ENCODE data around the gene SFRP5. TPM values are rescaled to one million over a fixed set of nuclear protein-coding genes. Genes with fewer than 3 reads are reported as not detected.
A peak's percentile ranks its signal among the peaks of the same experiment; 100 is the strongest.

SFRP5 gene
- total and polyA plus RNA-seq, 9 donors, result 0.18 to 3.0 (median 0.41) TPM; not detected in 2

GRCh38 chr10:97759946-97760345 is 11.9 kb downstream of the SFRP5 start:
- no peaks in the 10 kb centered on the region for H3K36me3 ChIP-seq
- no peaks in the 10 kb centered on the region for H3K9me3 ChIP-seq
- H3K4me1 ChIP-seq (ENCODE audit: insufficient read depth), result no peaks in the 10 kb centered on the region
- TF ChIP-seq POLR2A (IDR thresholded peaks at IDR 0.05), result no peak
- TF ChIP-seq, protein P1, sequence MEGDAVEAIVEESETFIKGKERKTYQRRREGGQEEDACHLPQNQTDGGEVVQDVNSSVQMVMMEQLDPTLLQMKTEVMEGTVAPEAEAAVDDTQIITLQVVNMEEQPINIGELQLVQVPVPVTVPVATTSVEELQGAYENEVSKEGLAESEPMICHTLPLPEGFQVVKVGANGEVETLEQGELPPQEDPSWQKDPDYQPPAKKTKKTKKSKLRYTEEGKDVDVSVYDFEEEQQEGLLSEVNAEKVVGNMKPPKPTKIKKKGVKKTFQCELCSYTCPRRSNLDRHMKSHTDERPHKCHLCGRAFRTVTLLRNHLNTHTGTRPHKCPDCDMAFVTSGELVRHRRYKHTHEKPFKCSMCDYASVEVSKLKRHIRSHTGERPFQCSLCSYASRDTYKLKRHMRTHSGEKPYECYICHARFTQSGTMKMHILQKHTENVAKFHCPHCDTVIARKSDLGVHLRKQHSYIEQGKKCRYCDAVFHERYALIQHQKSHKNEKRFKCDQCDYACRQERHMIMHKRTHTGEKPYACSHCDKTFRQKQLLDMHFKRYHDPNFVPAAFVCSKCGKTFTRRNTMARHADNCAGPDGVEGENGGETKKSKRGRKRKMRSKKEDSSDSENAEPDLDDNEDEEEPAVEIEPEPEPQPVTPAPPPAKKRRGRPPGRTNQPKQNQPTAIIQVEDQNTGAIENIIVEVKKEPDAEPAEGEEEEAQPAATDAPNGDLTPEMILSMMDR (IDR thresholded peaks at IDR 0.05), result no peak
- TF ChIP-seq EP300 (IDR thresholded peaks at IDR 0.05), result no peak
- no peaks in the 10 kb centered on the region for H3K27me3 ChIP-seq
- intact Hi-C loops (cut with DNase I), result no loop called here
- WGBS, 3 donors, result 78 to 90% (median 84%) methylated on average over 5 of the region's 5 CpGs
- H3K4me3 ChIP-seq, result no peak overlapping the region
- DNase-seq, result no peak
- H3K27ac ChIP-seq, result no peak overlapping the region

DNA sequence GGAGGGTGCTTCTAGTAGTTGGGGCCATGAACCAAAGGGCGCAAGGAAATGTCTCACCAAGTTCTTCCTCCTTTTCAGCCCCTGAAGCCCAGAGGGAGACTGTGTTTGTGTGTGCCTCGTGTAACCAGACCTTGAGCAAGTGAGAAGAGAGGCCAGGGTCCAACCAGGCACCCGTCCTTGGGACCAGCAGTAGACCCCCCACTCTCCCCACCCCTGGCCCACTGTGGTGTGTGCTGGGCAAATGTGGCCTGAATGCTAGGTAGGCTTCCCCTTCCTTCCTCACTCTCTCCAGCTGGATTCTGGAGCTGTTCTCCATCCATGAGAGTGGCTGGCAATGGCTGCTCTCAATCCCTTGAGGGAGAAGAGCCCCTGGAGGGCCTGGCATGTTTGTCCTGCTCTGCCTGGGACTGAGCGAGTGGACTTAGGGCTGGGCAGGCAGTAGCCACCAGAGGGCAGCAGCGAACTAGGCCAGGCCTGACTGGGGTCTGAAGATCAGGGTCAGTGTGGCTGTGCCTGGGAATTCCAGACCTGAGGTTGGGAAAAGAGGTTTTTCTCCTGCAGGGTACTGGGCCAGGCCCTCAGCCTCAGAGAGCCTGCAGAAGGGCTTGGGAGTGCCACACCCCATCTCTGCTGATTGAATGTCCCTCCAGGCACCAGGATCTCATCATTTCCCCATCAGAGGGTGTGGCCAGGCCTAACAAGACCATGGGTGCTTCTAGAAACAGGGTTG is 12.5 kb downstream of the SFRP5 start:
- peak; percentile 51 to 79 (median 72) for DNase-seq
- intact Hi-C loops (cut with DNase I), result no loop called here
- WGBS, 3 donors, result 42 to 49% (median 43%) methylated on average over 5 of the region's 5 CpGs
- no peaks in the 10 kb centered on the region for H3K36me3 ChIP-seq
- no peak overlapping the region for H3K27ac ChIP-seq
- no peaks in the 10 kb centered on the region for H3K4me1 ChIP-seq (ENCODE audit: insufficient read depth)
- no peak overlapping the region for H3K4me3 ChIP-seq
- no peaks in the 10 kb centered on the region for H3K27me3 ChIP-seq
- H3K9me3 ChIP-seq, result no peaks in the 10 kb centered on the region
- TF ChIP-seq, protein P1 (IDR thresholded peaks at IDR 0.05), result peak; percentile 42 to 61 (median 46)
- no peak for TF ChIP-seq EP300 (IDR thresholded peaks at IDR 0.05)

GRCh38 chr10:97757471-97757870 is 14.3 kb downstream of the SFRP5 start:
- Histone ChIP-seq H3K4me1 (ENCODE audit: insufficient read depth) (no peaks in the 10 kb centered on the region), H3K9me3 (no peaks in the 10 kb centered on the region), H3K27me3 (no peaks in the 10 kb centered on the region), H3K36me3 (no peaks in the 10 kb centered on the region), H3K4me3 (no peak overlapping the region), H3K27ac (no peak overlapping the region)
- 56 to 69% (median 58%) methylated on average over 6 of the region's 6 CpGs for WGBS, 3 donors
- DNase-seq, result no peak
- intact Hi-C loops (cut with DNase I), result no loop called here
- TF ChIP-seq POLR2A (IDR thresholded peaks at IDR 0.05), result no peak
- no peak for TF ChIP-seq EP300 (IDR thresholded peaks at IDR 0.05)
- TF ChIP-seq, protein P1 (IDR thresholded peaks at IDR 0.05), result no peak

DNA sequence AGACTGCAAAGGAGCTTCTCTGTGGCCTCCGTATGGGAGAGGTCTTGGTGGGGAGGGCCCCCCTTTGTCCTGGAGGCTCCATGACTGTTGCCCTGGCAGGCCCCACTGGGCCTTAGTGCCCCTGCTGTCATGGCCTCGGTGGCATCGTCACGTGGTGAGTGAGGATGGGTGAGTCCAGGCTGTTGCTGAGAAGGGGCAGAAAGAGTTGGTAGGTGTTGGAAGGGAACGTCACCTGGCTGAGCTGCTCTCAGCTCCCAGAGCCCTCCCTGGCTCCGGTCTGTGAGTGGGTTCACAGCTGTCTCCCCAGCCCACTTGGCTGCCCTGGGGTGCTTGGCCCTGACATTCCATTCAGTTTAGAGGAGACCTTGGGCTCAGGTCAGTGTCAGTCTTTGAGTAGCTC is 16.1 kb downstream of the SFRP5 start:
- intact Hi-C loops (cut with DNase I), result no loop called here
- no peaks in the 10 kb centered on the region for H3K27me3 ChIP-seq

More for the DNA sequence above, 16.1 kb downstream of the SFRP5 start:
- H3K9me3 ChIP-seq, result no peaks in the 10 kb centered on the region
- DNase-seq, result no peak
- TF ChIP-seq, protein P1 (IDR thresholded peaks at IDR 0.05), result no peak
- TF ChIP-seq POLR2A (IDR thresholded peaks at IDR 0.05), result no peak
- no peak for TF ChIP-seq EP300 (IDR thresholded peaks at IDR 0.05)
- 91 to 98% (median 92%) methylated on average over 6 of the region's 6 CpGs for WGBS, 3 donors
- H3K27ac ChIP-seq, result no peak overlapping the region
- H3K36me3 ChIP-seq, result no peaks in the 10 kb centered on the region
- no peak overlapping the region for H3K4me3 ChIP-seq
- no peaks in the 10 kb centered on the region for H3K4me1 ChIP-seq (ENCODE audit: insufficient read depth)

Measured in ovary (tissue), 9 donors.